HG03060 (cell line): ENCODE measurements around the gene FHIT.

ENCODE experiments used
- ATAC-seq: cut with Tn5 transposase; IDR thresholded peaks from one replicate; pipeline ENCODE4 v1.9.1; 2021; ENCODE audit warnings: low read depth, moderate number of reproducible peaks; ENCODE audit not compliant: unreplicated experiment

The FHIT gene

GRCh38 chr3:60792249-60792852 lies 458.9 kb downstream of the FHIT start:
- no peak for ATAC-seq

- no peak for ATAC-seq
These were observed 463.1 kb downstream of the FHIT start for GRCh38 chr3:60788185-60788584.

- no peak for ATAC-seq
These were observed 469.3 kb downstream of the FHIT start for GRCh38 chr3:60781935-60782334.

- ATAC-seq = no peak
These were observed 471.6 kb downstream of the FHIT start for GRCh38 chr3:60779637-60780036.

GRCh38 chr3:60775985-60776384 lies 475.3 kb downstream of the FHIT start:
- no peak for ATAC-seq

- no peak for ATAC-seq
These were observed 476.6 kb downstream of the FHIT start for GRCh38 chr3:60774617-60775016.

GRCh38 chr3:60772584-60772983 lies 478.7 kb downstream of the FHIT start:
- ATAC-seq = no peak

- no peak for ATAC-seq
These were observed 479.5 kb downstream of the FHIT start for GRCh38 chr3:60771766-60772165.

- no peak for ATAC-seq
These were observed 480.7 kb downstream of the FHIT start for GRCh38 chr3:60770532-60770931.

GRCh38 chr3:60767536-60767935 lies 483.7 kb downstream of the FHIT start:
- no peak for ATAC-seq

- ATAC-seq = no peak
These were observed 485.5 kb downstream of the FHIT start for GRCh38 chr3:60765776-60766175.

- no peak for ATAC-seq
These were observed 486.4 kb downstream of the FHIT start for GRCh38 chr3:60764870-60765269.

GRCh38 chr3:60760145-60760544 lies 491.1 kb downstream of the FHIT start:
- ATAC-seq = no peak

- ATAC-seq = no peak
These were observed 491.8 kb downstream of the FHIT start for GRCh38 chr3:60759439-60759838.

- ATAC-seq = no peak
These were observed 492.4 kb downstream of the FHIT start for GRCh38 chr3:60758831-60759230.

GRCh38 chr3:60758171-60758570 lies 493.1 kb downstream of the FHIT start:
- ATAC-seq = no peak

GRCh38 chr3:60757724-60758123 lies 493.5 kb downstream of the FHIT start:
- no peak for ATAC-seq

- ATAC-seq = no peak
These were observed 494.8 kb downstream of the FHIT start for GRCh38 chr3:60756241-60757030.

GRCh38 chr3:60755094-60755493 lies 496.2 kb downstream of the FHIT start:
- ATAC-seq = no peak

GRCh38 chr3:60754617-60755016 lies 496.6 kb downstream of the FHIT start:
- no peak for ATAC-seq

GRCh38 chr3:60752809-60753208 lies 498.4 kb downstream of the FHIT start:
- ATAC-seq = no peak

- ATAC-seq = no peak
These were observed 504.4 kb downstream of the FHIT start for GRCh38 chr3:60746695-60747416.
